Neural cell (in vitro differentiated cells): ENCODE results near the gene KRTAP9-2.

Source experiments
- CTCF ChIP-seq: fragments of 450-650 bp; IDR thresholded peaks from 2 replicates; pipeline ENCODE4 v1.5.1; 2014; ENCODE audit warnings: antibody characterized with exemption, mild to moderate bottlenecking, moderate library complexity; ENCODE audit not compliant: poor library complexity, severe bottlenecking
- EP300 ChIP-seq: fragments of 450-650 bp; conservative IDR thresholded peaks from 2 replicates; pipeline ENCODE4 v1.6.1; 2014; ENCODE audit warnings: antibody characterized with exemption, mild to moderate bottlenecking, moderate library complexity; ENCODE audit not compliant: poor library complexity, severe bottlenecking
- EZH2 ChIP-seq: fragments of 200-600, 300-800 bp; shearing (Covaris generic), sonication (generic); IDR thresholded peaks from 2 replicates; pipeline ENCODE4 v1.6.1; 2014; ENCODE audit warnings: antibody characterized with exemption, low read length, borderline replicate concordance, mild to moderate bottlenecking; ENCODE audit not compliant: insufficient read depth, poor library complexity, severe bottlenecking
- REST ChIP-seq: IDR thresholded peaks from 2 replicates; pipeline ENCODE4 v1.6.1; 2012; ENCODE audit warnings: borderline replicate concordance

GRCh38 chr17:41178843-41179616 lies 47.4 kb upstream of the KRTAP9-2 start:
- no peak for TF ChIP-seq REST
- no peak for TF ChIP-seq CTCF
- TF ChIP-seq EP300 = no peak
- no peak for TF ChIP-seq EZH2
